Activated CD8-positive, alpha-beta memory T cell treated with anti-CD3 and anti-CD28 coated beads, Interleukin-2, amount 50 U/mL, for 1 hour (primary cell): Measurements from ENCODE around the gene SPDYE16.
"Not testable (repeated sequence)": the region's sequence is repeated elsewhere in the genome, so short reads cannot be mapped to it uniquely, and the experiment has no call there.

Source experiments
- DNase-seq: peaks from one replicate; pipeline ENCODE4 v3.0.0-alpha.2; 2020; ENCODE audit errors: extremely low read depth

The SPDYE16 gene

DNA sequence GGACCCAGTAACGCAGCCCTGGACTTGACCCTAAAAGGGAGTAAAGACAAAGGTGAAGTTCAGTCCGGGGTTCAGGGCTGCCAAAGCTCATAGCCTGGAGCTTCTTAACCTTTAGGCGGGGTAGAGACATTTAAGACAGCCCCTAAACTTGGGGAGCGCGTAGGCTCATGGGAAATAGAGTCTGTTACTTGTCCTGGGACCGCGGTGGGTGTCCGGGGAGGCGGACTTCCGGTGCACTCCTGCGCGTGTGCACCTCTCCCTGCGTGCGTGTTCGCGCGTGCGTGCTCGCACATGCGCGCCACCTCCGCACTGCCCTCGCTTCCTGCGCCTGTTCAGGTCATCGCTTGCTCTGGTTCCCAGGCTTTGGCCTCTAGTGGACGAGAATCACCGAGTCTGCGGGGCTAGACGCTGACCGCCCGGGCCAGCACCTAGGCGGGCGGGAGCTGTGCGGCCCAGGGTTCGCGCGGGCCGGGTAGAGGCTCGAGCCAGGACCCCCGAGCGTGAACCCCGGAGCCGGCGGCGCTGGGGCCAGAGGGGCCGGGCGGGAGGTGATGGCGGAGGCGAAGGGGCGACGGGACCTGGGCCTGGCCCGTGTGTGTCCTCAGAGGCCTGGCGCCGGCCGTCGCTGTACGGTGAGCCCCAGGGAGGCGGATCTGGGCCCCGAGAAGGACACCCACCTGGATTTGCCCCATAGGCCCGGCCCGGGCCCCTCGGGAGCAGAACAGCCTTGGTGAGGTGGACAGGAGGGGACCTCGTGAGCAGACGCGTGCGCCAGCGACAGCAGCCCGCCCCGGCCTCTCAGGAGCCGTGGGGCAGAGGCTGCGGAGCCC lies 6.1 kb upstream of the SPDYE16 start:
- peak; percentile 65 for DNase-seq

DNA sequence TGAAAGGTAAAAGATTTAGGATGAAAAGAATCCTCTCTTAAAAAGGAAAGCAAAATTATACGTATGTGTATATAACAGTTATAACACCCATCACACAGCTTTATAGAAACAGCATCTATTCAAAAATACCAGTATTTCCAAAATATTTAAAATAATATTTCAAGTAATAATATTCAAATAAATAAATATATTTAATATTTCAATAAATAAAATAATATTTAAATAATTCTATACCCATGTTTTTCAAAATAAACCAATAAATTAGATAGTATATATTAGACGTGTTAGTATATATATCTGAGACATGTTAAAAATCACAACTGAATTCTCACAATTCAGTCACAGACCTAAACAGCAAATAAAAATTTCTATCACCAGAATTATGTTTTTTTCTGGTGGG lies 11.5 kb downstream of the SPDYE16 start:
- not testable (repeated sequence) for DNase-seq

DNA sequence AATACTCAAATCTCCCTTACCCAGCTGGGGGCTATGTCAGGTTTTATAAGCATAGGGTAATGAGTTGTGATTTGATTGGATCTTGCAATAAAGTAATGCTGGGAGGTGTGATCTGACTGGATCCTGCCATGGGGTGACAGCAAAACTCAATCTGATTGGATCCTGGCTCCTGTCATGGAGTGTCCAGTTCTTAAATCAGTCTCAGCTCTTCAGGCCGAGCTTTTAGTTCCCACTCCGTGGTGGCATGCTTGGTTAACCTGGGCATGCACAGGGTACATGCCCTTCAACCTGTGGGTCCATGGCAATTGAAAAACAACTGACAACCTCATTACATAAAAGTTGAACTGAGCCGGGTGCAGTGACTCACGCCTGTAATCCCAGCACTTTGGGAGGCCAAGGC lies 16.9 kb downstream of the SPDYE16 start:
- not testable (repeated sequence) for DNase-seq

DNA sequence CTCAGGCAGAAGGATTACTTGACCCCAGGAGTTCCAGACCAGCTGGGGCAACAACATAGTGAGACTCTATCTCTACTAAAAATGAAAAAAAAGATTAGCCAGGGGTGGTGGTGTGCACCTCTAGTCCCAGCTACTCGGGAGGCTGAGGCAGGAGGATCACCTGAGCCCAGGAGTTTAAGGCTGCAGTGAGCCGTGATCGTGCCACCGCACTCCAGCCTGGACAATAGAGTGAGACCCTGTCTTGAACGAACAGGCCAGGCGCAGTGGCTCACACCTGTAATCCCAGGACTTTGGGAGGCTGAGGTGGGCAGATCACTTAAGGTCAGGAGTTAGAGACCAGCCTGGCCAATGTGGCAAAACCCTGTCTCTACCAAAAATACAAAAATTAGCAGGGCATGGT lies 26.2 kb downstream of the SPDYE16 start:
- DNase-seq, result not testable (repeated sequence)

DNA sequence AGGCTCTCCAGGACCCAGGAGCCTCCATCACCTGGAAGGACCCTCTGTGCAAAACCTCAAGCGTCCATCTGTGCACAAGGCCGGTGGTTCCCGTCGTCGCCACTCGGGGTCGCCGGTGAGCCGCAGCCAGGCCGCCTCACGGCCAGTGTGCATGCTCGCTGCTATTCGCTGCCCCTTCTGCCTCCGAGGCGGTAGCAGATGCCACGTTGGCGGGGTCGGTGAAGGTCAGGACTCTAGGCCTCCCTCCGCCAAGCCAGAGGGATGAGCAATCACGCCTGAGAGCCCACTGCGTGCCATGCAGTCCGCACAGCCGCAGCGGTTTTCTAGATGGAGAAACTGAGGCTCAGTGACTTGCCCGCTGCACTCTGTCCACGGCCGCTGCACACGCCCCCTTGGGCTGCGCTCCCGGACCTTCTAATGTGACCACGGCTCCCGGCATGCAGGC lies 27.1 kb downstream of the SPDYE16 start:
- no peak for DNase-seq

DNA sequence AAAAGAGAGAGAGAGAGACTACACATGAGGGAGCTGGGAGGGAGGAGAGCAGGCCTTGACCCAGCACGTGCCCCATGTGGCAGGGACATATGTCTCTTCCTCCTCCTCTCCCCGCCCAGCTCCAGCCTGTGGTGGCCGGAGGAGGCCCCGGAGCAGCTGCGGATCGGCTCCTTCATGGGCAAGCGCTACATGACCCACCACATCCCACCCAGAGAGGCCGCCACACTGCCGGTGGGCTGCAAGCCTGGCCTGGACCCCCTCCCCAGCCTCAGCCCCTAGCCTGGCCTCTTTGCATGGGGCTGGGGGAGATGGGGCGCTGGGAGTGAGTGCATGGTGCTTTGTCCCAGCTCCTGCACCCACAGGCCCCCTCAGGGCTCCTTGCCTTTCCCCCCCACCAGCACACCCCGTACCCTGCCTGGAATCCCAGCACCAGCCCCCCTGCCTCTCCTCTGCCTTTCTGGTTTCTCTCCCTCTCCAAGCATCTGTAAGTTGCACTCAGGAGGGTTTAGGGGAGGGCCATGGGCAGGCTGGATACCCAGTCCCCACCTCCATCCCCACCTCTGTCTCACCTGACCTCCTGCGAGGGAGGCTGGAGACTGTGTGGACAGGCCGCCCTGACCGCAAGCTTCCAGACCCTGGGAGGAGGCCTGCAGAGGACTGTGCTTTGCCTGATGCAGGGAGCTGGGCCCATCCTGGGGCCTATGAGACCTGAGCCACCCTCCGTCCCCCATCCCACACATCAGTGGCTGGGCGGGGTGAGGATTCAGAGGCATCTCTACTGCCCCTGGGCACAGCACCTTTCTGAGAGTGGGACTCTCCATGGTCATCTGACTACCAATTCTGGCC lies 27.9 kb downstream of the SPDYE16 start:
- DNase-seq, result no peak

DNA sequence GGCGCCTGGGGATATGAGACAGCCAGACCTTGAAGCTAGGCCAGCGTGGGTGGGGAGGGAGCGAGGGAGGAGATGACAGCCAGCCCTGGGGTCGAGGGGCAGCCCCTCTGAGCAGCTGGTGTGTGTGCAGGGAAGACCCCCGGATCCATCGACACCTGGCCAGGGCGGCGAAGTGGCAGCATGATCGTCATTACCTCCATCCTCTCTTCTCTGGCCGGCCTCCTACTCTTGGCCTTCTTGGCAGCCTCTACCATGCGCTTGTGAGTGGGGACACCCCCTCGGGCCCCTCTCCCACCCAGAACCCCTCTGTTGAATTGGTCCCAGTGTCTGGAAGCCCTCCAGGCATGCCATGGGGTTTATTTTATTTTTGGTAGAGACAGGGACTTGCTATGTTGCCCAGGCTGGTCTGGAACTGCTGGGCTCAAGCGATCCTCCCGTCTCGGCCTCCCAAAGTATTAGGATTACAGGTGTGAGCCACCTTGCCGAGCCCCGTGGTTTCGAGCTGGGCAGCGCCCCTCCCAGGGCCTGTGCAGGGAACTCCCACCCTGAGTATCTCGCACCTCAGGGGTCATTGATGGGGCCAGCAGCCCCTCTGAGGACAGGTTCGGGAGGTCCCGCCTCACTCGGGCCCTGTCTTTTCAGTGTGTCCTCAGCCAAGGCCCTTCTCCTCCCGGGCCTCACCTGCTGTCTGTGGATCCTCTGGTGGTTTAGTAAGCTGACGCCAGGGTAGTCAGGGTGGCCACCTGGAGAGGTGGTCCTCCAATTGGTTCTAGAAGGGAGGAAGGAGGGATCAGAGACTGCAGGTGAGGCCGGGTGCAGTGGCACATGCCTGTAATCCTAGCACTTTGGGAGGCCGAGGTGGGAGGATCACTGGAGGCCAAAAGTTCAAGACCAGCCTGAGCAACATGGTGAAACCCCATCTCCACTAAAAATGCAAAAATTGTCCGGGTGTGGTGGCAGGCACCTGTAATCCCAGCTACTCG lies 29.0 kb downstream of the SPDYE16 start:
- no peak for DNase-seq

DNA sequence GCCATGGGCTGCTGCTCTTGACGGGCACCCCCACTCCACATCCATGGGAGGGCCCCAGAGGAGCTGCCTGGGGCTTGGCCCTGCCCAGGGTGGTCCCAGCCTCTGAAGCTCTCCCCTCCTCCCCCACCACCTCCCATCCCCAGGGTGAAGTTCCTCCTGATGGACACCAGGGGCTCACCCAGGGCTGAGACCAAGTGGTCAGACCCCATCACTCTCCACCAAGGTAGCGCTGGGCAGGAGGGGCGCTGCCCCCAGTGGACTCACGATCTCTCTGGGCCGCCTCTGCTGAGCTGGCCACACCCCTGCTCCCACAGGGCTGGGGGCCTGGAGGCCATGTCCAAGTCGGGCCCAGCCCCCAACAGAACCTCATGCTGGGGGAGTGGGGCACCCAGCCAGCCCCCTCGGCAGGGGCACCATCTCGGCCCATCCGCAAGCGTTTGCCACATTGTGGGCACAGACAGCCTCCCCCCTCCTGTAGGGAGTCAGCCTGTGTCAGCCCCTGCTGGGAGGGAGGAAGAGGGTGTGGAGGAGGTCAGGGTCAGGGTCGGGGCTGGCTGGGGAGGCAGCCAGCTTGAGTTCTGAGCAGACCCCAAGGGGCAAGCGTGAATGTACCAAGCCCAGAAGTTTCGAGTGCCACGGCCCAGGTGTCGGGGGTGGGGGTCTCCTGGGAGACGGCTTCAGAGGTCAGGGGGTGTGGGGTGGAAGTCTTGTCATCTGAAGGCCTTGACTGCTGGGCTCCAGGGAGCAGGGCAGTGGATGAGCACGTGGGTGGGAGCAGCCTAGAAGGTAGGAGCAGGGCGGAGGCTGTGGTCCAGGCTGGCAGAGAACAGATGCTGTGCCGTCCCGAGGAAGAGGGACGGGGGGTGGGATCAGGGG lies 29.9 kb downstream of the SPDYE16 start:
- no peak for DNase-seq

DNA sequence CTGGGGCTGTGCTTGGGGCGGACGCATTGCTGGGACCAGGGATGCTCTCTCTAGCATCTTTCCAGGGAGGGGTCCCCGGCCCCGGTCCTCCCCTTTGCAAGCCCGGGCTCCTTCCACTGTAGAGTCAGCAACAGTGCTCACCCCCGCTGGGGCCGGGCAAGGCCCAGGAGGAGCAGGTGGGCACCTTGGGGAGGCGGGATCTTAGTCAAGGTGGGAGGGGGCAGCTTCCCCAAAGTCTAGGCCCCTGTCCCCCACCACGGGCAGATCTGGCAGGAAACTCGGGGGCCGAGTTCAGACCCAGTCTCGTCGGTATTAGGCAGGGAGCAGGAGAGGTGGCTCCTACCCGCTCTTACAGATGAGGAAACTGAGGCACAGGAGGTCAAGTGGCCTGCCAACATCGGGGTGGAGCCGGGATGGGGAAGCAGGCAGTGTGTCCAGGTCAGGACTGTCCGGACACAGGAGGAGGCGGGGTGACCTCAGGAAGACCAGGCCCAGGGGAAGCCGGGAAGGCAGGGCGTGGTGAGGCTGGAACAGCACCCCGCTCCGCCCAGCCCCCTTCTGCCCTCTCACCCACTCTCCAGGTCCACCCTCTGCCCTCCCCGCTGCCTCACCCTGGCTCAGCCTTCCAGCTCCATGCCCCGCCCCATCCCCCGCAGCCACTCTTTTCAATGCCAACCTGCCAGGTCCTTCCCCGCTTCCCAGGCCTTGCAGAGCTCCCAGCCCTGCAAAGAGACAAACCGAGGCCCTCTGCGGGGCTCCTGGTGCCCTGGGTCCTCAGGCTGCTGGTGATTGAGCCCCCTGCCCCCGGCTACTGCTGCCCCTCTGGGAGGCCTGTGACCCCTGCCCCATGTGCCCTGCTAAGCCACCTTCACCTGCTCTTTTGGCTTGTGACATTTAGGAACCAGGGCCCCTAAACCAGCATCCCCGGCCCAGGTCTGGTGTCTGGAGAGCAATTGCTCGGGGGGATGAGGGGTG lies 30.9 kb downstream of the SPDYE16 start:
- DNase-seq, result not testable (repeated sequence)

DNA sequence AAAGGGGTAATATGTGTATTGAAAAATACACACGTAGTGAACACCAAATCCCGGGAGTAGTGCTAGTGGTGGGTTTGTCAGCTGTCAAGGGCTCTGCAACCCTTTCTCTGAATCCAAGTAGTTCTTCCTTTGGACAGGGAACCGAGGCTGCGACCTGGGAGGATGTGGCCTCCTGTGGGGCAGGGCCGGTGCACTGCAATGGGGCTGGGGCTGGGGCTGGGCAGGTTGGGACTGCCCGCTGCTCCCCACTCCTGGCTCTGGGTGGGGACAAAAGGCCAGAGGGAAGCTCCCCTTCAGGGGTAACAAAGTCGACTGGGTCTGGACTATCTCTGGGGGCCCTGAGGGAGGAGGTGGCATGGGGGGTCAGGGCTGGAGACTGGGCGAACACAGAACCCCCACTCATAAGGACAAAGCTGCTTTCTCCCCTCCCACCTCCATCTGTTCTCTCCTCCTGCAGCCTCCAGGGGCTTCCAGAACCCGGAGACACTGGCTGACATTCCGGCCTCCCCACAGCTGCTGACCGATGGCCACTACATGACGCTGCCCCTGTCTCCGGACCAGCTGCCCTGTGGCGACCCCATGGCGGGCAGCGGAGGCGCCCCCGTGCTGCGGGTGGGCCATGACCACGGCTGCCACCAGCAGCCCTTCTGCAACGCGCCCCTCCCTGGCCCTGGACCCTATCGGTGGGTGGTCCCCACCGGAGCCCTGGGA lies 31.7 kb downstream of the SPDYE16 start:
- not testable (repeated sequence) for DNase-seq

DNA sequence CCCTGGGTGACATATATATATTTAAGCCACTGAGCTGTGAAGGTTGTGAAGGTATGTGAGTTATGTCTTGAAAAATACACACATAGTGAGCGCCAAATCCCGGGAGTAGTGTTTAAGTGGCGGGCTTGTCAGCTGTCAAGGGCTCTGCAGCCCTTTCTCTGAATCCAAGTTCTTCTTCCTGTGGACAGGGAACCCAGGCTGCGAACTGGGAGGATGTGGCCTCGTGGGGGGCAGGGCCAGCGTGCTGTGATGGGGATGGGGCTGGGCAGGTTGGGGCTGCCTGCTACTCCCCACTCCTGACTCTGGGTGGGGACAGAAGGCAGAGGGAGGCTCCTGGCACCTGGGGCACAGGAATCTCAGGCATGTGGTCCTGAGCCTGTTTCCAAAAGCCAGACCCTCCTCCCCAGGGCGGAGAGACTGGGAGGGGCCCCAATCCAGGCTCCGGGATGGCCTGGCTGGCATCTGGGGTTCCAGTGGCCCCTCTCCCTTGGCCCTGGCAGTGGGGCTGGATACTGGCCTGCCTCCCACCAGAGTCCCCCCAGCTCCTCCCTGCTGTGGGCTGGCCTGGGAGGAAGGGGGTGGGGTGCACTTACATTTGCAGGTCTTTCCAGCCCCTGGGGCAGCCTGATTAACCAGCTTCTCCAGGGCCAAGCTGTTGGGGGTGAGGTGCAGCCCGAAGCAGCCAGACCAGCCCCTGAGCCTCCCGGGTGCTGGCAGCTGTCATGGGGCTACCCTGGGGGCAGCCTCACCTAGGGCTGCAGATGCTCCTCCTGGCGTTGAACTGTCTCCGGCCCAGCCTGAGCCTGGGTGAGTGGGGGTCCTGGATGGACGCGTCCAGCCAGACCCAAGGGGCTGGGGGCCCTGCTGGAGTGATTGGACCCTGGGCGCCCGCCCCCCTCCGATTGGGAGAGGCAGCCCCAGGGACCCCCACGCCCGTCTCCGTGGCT lies 32.9 kb downstream of the SPDYE16 start, which contains the start of gene UPK3B:
UPK3B (plus strand) TSS at position 622 of the 947 bp plus-strand sequence; CDS start at position 723, 101 bp downstream.
- no peak for DNase-seq

DNA sequence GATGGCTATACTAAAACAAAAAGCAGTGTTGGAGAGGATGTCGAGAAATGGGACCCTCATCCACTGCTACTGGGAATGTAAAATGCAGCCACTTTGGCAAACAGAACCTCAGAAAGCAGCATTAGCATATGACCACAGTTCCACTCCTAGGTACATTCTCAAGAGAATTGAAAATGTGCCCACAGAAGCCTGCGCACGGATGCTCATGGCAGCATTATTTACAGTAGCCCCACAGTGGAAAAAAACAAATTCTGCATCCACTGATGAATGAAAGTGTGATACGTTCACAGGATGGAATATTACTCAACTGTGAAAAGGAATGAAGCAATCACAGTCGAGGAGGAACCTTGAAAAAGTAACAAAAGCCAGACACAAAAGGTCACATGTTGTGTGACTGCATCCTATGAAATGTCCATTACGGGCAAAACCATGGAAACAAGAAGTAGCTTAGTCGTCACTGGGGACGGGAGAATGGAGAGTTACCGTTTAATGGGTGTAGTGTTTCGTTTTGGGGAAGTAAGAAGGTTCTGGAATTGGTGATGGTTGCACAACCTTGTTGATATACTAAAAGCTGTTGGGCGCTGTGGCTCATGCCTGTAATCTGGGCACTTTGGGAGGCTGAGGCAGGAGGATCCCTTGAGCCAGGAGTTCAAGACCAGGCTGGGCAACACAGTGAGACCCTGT lies 35.2 kb downstream of the SPDYE16 start:
- DNase-seq, result no peak

DNA sequence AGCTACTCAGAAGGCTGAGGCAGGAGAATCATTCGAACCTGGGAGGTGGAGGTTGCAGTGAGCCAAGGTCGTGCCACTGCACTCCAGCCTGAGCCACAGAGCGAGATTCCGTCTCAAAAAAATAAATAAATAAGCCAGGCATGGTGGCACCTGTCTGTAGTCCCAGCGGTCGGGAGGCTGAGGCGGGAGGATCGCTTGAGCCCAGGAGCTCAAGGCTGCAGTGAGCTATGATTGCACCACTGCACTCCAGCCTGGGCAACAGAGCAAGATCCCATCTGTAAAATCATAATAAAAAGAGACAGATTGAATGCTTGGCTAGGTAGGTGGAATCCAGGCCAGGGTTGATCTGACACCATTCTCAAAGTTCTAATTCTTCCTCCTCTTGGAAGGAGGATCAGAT lies 36.5 kb downstream of the SPDYE16 start:
- DNase-seq, result not testable (repeated sequence)

DNA sequence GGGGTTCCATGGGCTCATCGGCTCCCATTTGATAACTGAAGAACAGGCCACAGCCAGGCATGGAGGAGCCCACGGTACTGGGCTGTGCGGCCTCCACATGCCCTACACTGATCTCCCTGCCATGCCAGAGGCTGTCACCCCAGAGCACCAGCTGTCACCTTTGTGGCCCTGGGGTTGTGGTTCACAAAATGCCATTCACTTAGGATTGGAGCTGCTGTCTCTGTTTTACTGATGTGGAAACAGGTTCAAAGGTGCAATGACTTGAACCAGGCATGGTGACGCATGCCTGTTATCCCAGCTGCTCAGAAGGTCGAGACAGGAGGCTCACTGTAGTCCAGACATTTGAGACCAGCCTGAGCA lies 37.0 kb downstream of the SPDYE16 start:
- no peak for DNase-seq

DNA sequence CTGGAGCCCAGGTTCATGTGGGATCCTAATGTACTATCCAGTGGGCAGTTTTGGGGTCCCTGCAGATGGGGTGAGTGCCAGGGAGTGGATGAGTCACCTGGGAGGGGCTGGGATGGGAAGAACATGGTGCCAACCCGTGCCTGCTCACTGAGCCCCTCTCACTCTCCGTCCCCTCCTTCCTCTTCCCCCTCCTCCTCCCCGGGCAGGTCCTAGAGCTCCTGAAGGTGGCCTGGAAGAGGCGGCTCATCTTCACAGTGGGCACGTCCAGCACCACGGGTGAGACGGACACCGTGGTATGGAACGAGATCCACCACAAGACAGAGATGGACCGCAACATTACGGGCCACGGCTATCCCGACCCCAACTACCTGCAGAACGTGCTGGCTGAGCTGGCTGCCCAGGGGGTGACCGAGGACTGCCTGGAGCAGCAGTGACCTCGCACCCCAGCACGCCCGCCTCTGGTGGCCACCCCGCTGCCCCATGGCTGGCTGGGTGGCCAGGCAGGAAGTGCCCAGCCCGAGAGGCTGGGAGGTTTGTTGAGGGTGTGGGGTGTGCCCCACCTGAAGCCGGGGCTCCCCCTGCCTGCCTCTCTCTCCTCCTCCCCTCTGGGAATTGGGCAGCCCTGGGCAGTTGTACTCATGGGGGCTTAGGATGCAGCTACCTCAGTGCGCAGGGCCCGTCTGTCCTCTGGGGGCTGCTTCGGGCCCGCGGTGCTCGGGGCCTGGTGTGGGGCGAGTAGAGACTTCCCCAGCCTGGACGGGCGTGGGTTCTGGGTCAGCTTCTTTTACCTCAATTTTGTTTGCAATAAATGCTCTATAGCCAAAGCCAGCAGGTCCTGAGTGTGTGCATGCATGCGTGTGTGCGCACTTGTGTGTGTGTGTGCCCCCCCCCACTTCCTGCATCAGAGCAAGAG lies 37.7 kb downstream of the SPDYE16 start:
- DNase-seq, result no peak
